IPS DF 4.7 (cell line): Measurements from ENCODE around the gene FAM241B.

Experiments used
- DNase-seq: peaks from one replicate; pipeline ENCODE4 v3.0.0-alpha.2; 2013; ENCODE audit warnings: low spot score; ENCODE audit errors: extremely low read depth

Gene FAM241B

GRCh38 chr10:69629897-69630650, at the start of gene FAM241B:
TSS of gene FAM241B (plus strand) at chr10:69630247. CDS start at chr10:69631744, 1,497 bp downstream.
- DNase-seq, result no peak

- no peak for DNase-seq
Measured at GRCh38 chr10:69580435-69580834, 49.6 kb upstream of the FAM241B start.

- DNase-seq, result no peak
Measured at GRCh38 chr10:69583106-69583505, 46.9 kb upstream of the FAM241B start.

- DNase-seq, result no peak
Measured at GRCh38 chr10:69584624-69585023, 45.4 kb upstream of the FAM241B start.

- no peak for DNase-seq
Measured at GRCh38 chr10:69588358-69588757, 41.7 kb upstream of the FAM241B start.

GRCh38 chr10:69600761-69601330, 29.2 kb upstream of the FAM241B start:
- no peak for DNase-seq

- DNase-seq, result no peak
Measured at GRCh38 chr10:69609077-69609476, 21.0 kb upstream of the FAM241B start.

GRCh38 chr10:69612760-69613159, 17.3 kb upstream of the FAM241B start:
- DNase-seq, result no peak

GRCh38 chr10:69614130-69614529, 15.9 kb upstream of the FAM241B start:
- no peak for DNase-seq

- no peak for DNase-seq
Measured at GRCh38 chr10:69616358-69616757, 13.7 kb upstream of the FAM241B start.

GRCh38 chr10:69618746-69619145, 11.3 kb upstream of the FAM241B start:
- no peak for DNase-seq

GRCh38 chr10:69619626-69620025, 10.4 kb upstream of the FAM241B start:
- DNase-seq, result no peak

GRCh38 chr10:69620625-69621024, 9.4 kb upstream of the FAM241B start:
- no peak for DNase-seq

- DNase-seq, result no peak
Measured at GRCh38 chr10:69624245-69624786, 5.7 kb upstream of the FAM241B start.

GRCh38 chr10:69626826-69627225, 3.2 kb upstream of the FAM241B start:
- no peak for DNase-seq

GRCh38 chr10:69628891-69629290, 1.2 kb upstream of the FAM241B start:
- no peak for DNase-seq

- no peak for DNase-seq
Measured at GRCh38 chr10:69629519-69629896, 539 bp upstream of the FAM241B start.

GRCh38 chr10:69630651-69631400, 779 bp downstream of the FAM241B start:
- DNase-seq, result no peak

GRCh38 chr10:69631566-69631965, 1.5 kb downstream of the FAM241B start:
- no peak for DNase-seq

- DNase-seq, result no peak
Measured at GRCh38 chr10:69632516-69633199, 2.6 kb downstream of the FAM241B start.
